Esophagus squamous epithelium (tissue), 5 donors: Measurements from ENCODE around the gene KCNK2. TPM values are rescaled to one million over a fixed set of nuclear protein-coding genes. Genes with fewer than 3 reads are reported as not detected.
"Not testable (repeated sequence)": the region's sequence is repeated elsewhere in the genome, so short reads cannot be mapped to it uniquely, and the experiment has no call there.

Experiments used
- DNase-seq: peaks from one replicate; lab custom pipeline; 2025; lab: John Stamatoyannopoulos, UW
- H3K27ac ChIP-seq, 4 donors: fragments of 200-600 bp; sonication (generic); one replicate each; pipeline ENCODE4 v1.5.1; 2016 to 2019; ENCODE audit warnings: mild to moderate bottlenecking in 1 of 4
- H3K27me3 ChIP-seq, 4 donors: fragments of 200-600 bp; sonication (generic); 1 replicate in 3 of 4; 2 replicates in 1 of 4; pipeline versions ENCODE4 v1.5.1 to v1.6.0; 2017 to 2021; ENCODE audit warnings: antibody characterized with exemption in 1 of 4
- H3K36me3 ChIP-seq, 3 donors: fragments of 200-600 bp; sonication (generic); one replicate each; pipeline ENCODE4 v1.5.1; 2016 to 2019
- H3K4me1 ChIP-seq, 3 donors: fragments of 200-600 bp; sonication (generic); one replicate each; pipeline ENCODE4 v1.5.1; 2017 to 2019
- H3K4me3 ChIP-seq, 4 donors: fragments of 200-600 bp; sonication (generic); 1 replicate in 3 of 4; 2 replicates in 1 of 4; pipeline ENCODE4 v1.5.1; 2016 to 2019; ENCODE audit warnings: mild to moderate bottlenecking in 2 of 4, moderate library complexity in 1 of 4
- H3K9me3 ChIP-seq, 3 donors: fragments of 200-600 bp; sonication (generic); one replicate each; pipeline ENCODE4 v1.5.1; 2016 to 2019
- POLR2A ChIP-seq, 4 donors: fragments of 450-650 bp; IDR thresholded peaks; one replicate each; pipeline ENCODE4 v1.6.1; 2017; ENCODE audit warnings: antibody characterized with exemption in 4 of 4, mild to moderate bottlenecking in 4 of 4, moderate library complexity in 3 of 4
- WGBS, 2 donors: methylation state at CpG; one replicate each; pipeline ENCODE4 v1.1.5; 2018; 5-methylcytosine and 5-hydroxymethylcytosine counted together
- intact Hi-C: fragments of 100-400 bp; cut with DNase I; formaldehyde crosslinking; loops from one replicate; pipeline ENCODE4 v1.15.0; 2022
- total RNA-seq, 4 donors: library from RNA; depleted of rRNA; stranded (reverse); fragments of >200 nt; gene quantifications; one replicate each; pipeline ENCODE4 v1.1.0, GENCODE V29; 2016
- TF ChIP-seq, protein P1 (sequence below), 6 experiments: fragments of 450-650 bp in 4 of 6; fragments of 200-600 bp in 2 of 6; sonication (generic) in 2 of 6; IDR thresholded peaks; one replicate each; pipeline ENCODE4 v1.5.1; 2016 to 2019; ENCODE audit warnings: antibody characterized with exemption in 6 of 6, mild to moderate bottlenecking in 4 of 6, moderate library complexity in 4 of 6
- donor health status: DM: yes; HTN: yes; CAD: no.

KCNK2 gene
- total RNA-seq, 4 donors from 2014 or later: 0.23 to 0.95 TPM; not detected in 2

DNA sequence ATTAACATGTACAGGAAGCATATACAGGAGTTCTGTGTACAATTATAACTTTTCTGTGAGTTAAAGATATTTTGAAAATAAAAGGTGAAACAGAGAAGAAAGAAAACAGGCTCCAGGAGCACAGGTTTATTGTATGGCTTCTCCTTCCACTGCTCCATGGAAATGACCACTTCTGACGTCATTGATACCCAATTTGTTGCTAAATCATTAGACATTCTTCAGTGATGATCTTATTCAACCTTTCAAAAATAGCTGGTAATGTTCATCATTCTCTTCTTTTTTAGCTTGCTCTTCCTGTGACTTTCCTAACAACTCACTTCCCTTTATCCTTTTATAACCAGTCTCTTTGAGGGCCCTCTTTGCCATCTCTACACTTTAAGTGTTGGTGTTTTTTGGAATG, 77.8 kb downstream of the KCNK2 start:
- H3K4me1 ChIP-seq: no peaks in the 10 kb centered on the region
- no peak overlapping the region for H3K27ac ChIP-seq
- intact Hi-C loops: no loop called here
- no peaks in the 10 kb centered on the region for H3K9me3 ChIP-seq
- no peak for DNase-seq
- 59 to 69% methylated on average over 1 of the region's 1 CpG for WGBS, 2 donors
- no peak overlapping the region for H3K4me3 ChIP-seq
- no peaks in the 10 kb centered on the region for H3K27me3 ChIP-seq
- H3K36me3 ChIP-seq: no peaks in the 10 kb centered on the region
- TF ChIP-seq POLR2A (IDR thresholded peaks at IDR 0.05): no peak
- TF ChIP-seq, protein P1, sequence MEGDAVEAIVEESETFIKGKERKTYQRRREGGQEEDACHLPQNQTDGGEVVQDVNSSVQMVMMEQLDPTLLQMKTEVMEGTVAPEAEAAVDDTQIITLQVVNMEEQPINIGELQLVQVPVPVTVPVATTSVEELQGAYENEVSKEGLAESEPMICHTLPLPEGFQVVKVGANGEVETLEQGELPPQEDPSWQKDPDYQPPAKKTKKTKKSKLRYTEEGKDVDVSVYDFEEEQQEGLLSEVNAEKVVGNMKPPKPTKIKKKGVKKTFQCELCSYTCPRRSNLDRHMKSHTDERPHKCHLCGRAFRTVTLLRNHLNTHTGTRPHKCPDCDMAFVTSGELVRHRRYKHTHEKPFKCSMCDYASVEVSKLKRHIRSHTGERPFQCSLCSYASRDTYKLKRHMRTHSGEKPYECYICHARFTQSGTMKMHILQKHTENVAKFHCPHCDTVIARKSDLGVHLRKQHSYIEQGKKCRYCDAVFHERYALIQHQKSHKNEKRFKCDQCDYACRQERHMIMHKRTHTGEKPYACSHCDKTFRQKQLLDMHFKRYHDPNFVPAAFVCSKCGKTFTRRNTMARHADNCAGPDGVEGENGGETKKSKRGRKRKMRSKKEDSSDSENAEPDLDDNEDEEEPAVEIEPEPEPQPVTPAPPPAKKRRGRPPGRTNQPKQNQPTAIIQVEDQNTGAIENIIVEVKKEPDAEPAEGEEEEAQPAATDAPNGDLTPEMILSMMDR (IDR thresholded peaks at IDR 0.05): no peak

DNA sequence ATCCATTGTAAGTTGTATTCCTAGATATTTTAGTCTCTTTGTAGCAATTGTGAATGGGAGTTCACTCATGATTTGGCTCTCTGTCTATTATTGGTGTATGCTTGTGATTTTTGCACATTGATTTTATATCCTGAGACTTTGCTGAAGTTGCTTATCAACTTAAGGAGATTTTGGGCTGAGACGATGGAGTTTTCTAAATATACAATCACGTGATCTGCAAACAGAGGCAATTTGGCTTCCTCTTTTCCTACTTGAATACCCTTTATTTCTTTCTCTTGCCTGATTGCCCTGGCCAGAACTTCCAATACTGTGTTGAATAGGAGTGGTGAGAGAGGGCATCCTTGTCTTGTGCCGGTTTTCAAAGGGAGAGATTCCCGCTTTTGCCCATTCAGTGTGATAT, 80.6 kb downstream of the KCNK2 start:
- H3K4me3 ChIP-seq, intact Hi-C loops, H3K9me3 ChIP-seq, H3K4me1 ChIP-seq, DNase-seq, H3K27ac ChIP-seq, H3K36me3 ChIP-seq, H3K27me3 ChIP-seq: not testable (repeated sequence)
- WGBS, 2 donors: 86 to 98% methylated on average over 4 of the region's 4 CpGs

DNA sequence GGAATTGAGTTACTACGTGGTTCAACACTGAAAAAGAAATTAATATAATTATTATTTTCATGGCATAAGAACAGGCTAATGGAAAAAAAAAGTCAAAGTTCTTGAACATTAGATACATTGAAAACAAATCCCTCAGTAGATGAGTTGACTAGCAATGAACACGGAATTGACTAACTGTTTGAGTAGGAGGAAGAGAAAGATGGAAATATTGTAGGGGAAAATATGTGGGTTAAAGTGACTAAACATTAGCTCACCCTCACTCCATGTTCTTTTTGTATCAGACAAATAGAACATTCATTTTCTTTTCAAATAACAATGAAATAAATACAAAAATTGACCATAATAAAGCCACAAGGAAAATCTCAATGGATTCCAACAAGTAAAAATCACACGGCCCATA, 84.3 kb downstream of the KCNK2 start:
- no peaks in the 10 kb centered on the region for H3K9me3 ChIP-seq
- no peaks in the 10 kb centered on the region for H3K27me3 ChIP-seq
- no peaks in the 10 kb centered on the region for H3K4me1 ChIP-seq
- TF ChIP-seq, protein P1 (IDR thresholded peaks at IDR 0.05): no peak
- no peak for TF ChIP-seq POLR2A (IDR thresholded peaks at IDR 0.05)
- H3K36me3 ChIP-seq: no peaks in the 10 kb centered on the region
- no peak overlapping the region for H3K4me3 ChIP-seq
- DNase-seq: no peak
- no peak overlapping the region for H3K27ac ChIP-seq
- 80 to 82% methylated on average over 3 of the region's 3 CpGs for WGBS, 2 donors
- intact Hi-C loops: no loop called here

DNA sequence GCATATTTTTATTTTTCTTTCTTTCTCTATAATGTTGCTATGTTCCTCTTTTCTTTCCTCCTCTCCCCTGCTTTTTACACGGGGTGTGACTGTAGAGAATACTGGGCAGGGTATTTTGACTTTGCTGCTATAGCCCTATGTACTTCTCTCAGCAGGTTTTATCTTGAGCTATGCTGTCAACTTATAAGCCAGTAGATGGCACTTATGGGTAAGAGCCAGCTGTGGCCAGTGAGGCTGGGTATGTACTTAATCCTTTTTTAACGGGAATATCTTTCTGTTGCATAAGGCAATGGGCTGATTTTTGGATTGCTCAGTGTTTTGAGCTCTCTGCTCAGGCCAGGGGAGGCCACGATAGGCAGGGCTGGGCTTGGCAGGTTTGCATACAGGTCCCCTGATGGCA, 99.0 kb downstream of the KCNK2 start:
- H3K4me3 ChIP-seq: no peak overlapping the region
- no peak overlapping the region for H3K27ac ChIP-seq
- H3K9me3 ChIP-seq: peaks cover 0 to 15% (median 6%) of the 10 kb centered on the region in 3 donors
- TF ChIP-seq, protein P1 (IDR thresholded peaks at IDR 0.05): no peak
- TF ChIP-seq POLR2A (IDR thresholded peaks at IDR 0.05): no peak
- no peak for DNase-seq
- H3K4me1 ChIP-seq: no peaks in the 10 kb centered on the region
- 64 to 81% methylated on average over 3 of the region's 3 CpGs for WGBS, 2 donors
- intact Hi-C loops: no loop called here
- no peaks in the 10 kb centered on the region for H3K27me3 ChIP-seq
- no peaks in the 10 kb centered on the region for H3K36me3 ChIP-seq

DNA sequence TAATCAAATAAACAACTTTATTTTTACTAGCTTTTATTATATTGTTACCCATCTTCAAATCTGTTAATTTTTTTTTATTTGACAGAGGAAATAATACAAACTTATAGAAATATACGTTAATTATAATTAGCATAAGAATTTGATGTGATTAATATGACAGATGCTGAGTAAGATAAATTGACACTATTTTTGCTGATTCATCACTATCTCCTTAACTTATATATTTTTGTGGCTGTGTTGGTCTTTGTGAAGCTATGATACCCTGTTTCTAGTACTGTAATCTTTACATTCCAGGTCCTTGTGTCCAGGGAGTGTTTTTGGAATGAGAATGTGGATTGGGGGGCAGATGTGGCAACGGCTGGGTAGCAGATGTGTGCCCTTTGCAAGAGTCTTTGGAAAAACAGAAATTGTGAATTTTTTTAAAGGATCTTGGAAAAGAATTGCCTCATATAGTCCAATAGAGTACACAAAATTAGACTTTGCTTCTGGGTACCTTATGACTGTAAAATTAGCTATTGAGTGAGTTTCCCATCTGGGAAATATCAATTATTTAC, 102.6 kb downstream of the KCNK2 start:
- intact Hi-C loops: no loop called here
- Histone ChIP-seq H3K4me3 (no peak overlapping the region), H3K27ac (no peak overlapping the region), H3K4me1 (no peaks in the 10 kb centered on the region), H3K36me3 (no peaks in the 10 kb centered on the region), H3K27me3 (no peaks in the 10 kb centered on the region), H3K9me3 (peaks cover 0 to 15% (median 6%) of the 10 kb centered on the region in 3 donors)
- WGBS, 2 donors: 58 to 60% methylated on average over 2 of the region's 2 CpGs
- no peak for DNase-seq
- TF ChIP-seq, protein P1 (IDR thresholded peaks at IDR 0.05): no peak
- no peak for TF ChIP-seq POLR2A (IDR thresholded peaks at IDR 0.05)
